Transverse colon (tissue), 4 donors: Measurements from ENCODE around the gene KCNN1. TPM values are rescaled to one million over a fixed set of nuclear protein-coding genes. Genes with fewer than 3 reads are reported as not detected.

Experiments used
- DNase-seq: peaks from one replicate; pipeline ENCODE4 v3.0.0-alpha.2; 2019
- H3K27ac ChIP-seq, 4 donors: fragments of 200-600 bp; sonication (generic); 2 replicates each; pipeline ENCODE4 v1.5.1; 2016 to 2018; ENCODE audit warnings: inconsistent platforms in 4 of 4
- H3K27me3 ChIP-seq: fragments of 200-600 bp; sonication (generic); 2 replicates; pipeline ENCODE4 v1.5.1; 2017; ENCODE audit warnings: inconsistent platforms
- H3K36me3 ChIP-seq, 4 donors: fragments of 200-600 bp; sonication (generic); 2 replicates each; pipeline ENCODE4 v1.5.1; 2017 to 2019; ENCODE audit warnings: inconsistent platforms in 4 of 4
- H3K4me1 ChIP-seq, 4 donors: fragments of 200-600 bp; sonication (generic); 2 replicates each; pipeline ENCODE4 v1.5.1; 2017 to 2020; ENCODE audit warnings: inconsistent platforms in 4 of 4
- H3K4me3 ChIP-seq, 4 donors: fragments of 200-600 bp; sonication (generic); 1 replicate in 1 of 4; 2 replicates in 3 of 4; pipeline versions ENCODE4 v1.5.1 to v1.6.1; 2017 to 2019; ENCODE audit warnings: inconsistent platforms in 4 of 4
- H3K9me3 ChIP-seq, 2 donors: fragments of 200-600 bp; sonication (generic); 2 replicates each; pipeline ENCODE4 v1.5.1; 2017 to 2019; ENCODE audit warnings: inconsistent platforms in 2 of 2
- CTCF ChIP-seq, 5 experiments: fragments of 200-600 bp in 3 of 5; fragments of 450-650 bp in 2 of 5; sonication (generic) in 3 of 5; IDR thresholded peaks; 1 replicate in 2 of 5; 2 replicates in 3 of 5; pipeline ENCODE4 v1.5.1; 2016 to 2017; ENCODE audit warnings: antibody characterized with exemption in 5 of 5, inconsistent platforms in 3 of 5, mild to moderate bottlenecking in 2 of 5, moderate library complexity in 1 of 5
- EP300 ChIP-seq: sonication (generic); formaldehyde crosslinking; IDR thresholded peaks from one replicate; pipeline ENCODE4 v1.6.1; 2017; ENCODE audit warnings: antibody characterized with exemption, low read depth
- POLR2A ChIP-seq: fragments of 450-650 bp; IDR thresholded peaks from one replicate; pipeline ENCODE4 v1.6.1; 2016; ENCODE audit warnings: antibody characterized with exemption, mild to moderate bottlenecking, moderate library complexity
- POLR2AphosphoS5 ChIP-seq, 3 donors: sonication (generic); formaldehyde crosslinking; IDR thresholded peaks; one replicate each; pipeline ENCODE4 v1.6.1; 2016; ENCODE audit warnings: antibody characterized with exemption in 3 of 3
- WGBS, 2 donors: methylation state at CpG; one replicate each; pipeline ENCODE4 v1.1.5; 2018; ENCODE audit warnings: low coverage in 1 of 2; 5-methylcytosine and 5-hydroxymethylcytosine counted together
- in situ Hi-C, 4 donors: fragments of 200-750 bp; cut with MboI; loops; one replicate each; pipeline versions ENCODE4 v1.15.0 to v1.15.1; 2017; ENCODE audit warnings: low sequenced_read_pairs in 3 of 4, low pct_ligation_motif_present in 1 of 4, low pct_unique_long_range_greater_than_20kb in 1 of 4
- intact Hi-C: fragments of 100-400 bp; cut with DNase I; formaldehyde crosslinking; loops from one replicate; pipeline ENCODE4 v1.15.1; 2023; ENCODE audit warnings: low total_unique reads
- total RNA-seq, 4 donors: library from RNA; depleted of rRNA; stranded (reverse); fragments of >200 nt; gene quantifications; one replicate each; pipeline ENCODE4 v1.1.0, GENCODE V29; 2016

The KCNN1 gene
- total RNA-seq, 4 donors from 2014 or later, result 1.6 TPM; not detected in 3

- no peaks in the 10 kb centered on the region for H3K4me1 ChIP-seq
- H3K27ac ChIP-seq, result no peak overlapping the region
- no peak overlapping the region for H3K4me3 ChIP-seq
- in situ Hi-C loops (loop anchor here in 1 of 4 donors (25.0 kb wide), 1 partner anchor 113 kb away; the partner anchor contains the start of genes RPL18A and SLC5A5), intact Hi-C loops (no loop called here)
- no peaks in the 10 kb centered on the region for H3K27me3 ChIP-seq
- TF ChIP-seq EP300 (no peak), POLR2AphosphoS5 (IDR thresholded peaks at IDR 0.05) (no peak), CTCF (IDR thresholded peaks at IDR 0.05) (no peak), POLR2A (no peak)
- no peaks in the 10 kb centered on the region for H3K36me3 ChIP-seq
- no peaks in the 10 kb centered on the region for H3K9me3 ChIP-seq
- WGBS, 2 donors, result 94% methylated on average over 8 of the region's 8 CpGs; no CpG with 5 or more reads in 1 of the 2 donors
- no peak for DNase-seq
These were observed 8.1 kb downstream of the KCNN1 start for GRCh38 chr19:17975032-17975431.

GRCh38 chr19:17977021-17977420 lies 10.1 kb downstream of the KCNN1 start:
- H3K4me1 ChIP-seq, result no peaks in the 10 kb centered on the region
- no peak overlapping the region for H3K4me3 ChIP-seq
- H3K27ac ChIP-seq, result no peak overlapping the region
- no peaks in the 10 kb centered on the region for H3K9me3 ChIP-seq
- DNase-seq, result no peak
- no peak for TF ChIP-seq POLR2A
- intact Hi-C loops, result no loop called here
- in situ Hi-C loops, result loop anchor here in 1 of 4 donors (25.0 kb wide), 1 partner anchor 115 kb away; the partner anchor contains the start of genes RPL18A and SLC5A5
- H3K36me3 ChIP-seq, result no peaks in the 10 kb centered on the region
- no peaks in the 10 kb centered on the region for H3K27me3 ChIP-seq
- WGBS, 2 donors, result 78 to 85% methylated on average over 3 to 4 of the region's 4 CpGs

GRCh38 chr19:17977488-17977887 lies 10.6 kb downstream of the KCNN1 start:
- in situ Hi-C loops, result loop anchor here in 1 of 4 donors (25.0 kb wide), 1 partner anchor 115 kb away; the partner anchor contains the start of genes RPL18A and SLC5A5
- TF ChIP-seq CTCF (IDR thresholded peaks at IDR 0.05) (no peak), POLR2A (no peak), POLR2AphosphoS5 (IDR thresholded peaks at IDR 0.05) (no peak), EP300 (no peak)
- H3K36me3 ChIP-seq, result no peaks in the 10 kb centered on the region
- H3K27ac ChIP-seq, result no peak overlapping the region
- DNase-seq, result no peak
- H3K4me3 ChIP-seq, result no peak overlapping the region
- no peaks in the 10 kb centered on the region for H3K4me1 ChIP-seq
- WGBS, 2 donors, result 50 to 54% methylated on average over 5 to 7 of the region's 7 CpGs
- no peaks in the 10 kb centered on the region for H3K9me3 ChIP-seq
- H3K27me3 ChIP-seq, result no peaks in the 10 kb centered on the region
- intact Hi-C loops, result no loop called here

- Histone ChIP-seq H3K27me3 (no peaks in the 10 kb centered on the region), H3K4me3 (no peak overlapping the region), H3K9me3 (no peaks in the 10 kb centered on the region), H3K36me3 (no peaks in the 10 kb centered on the region), H3K4me1 (no peaks in the 10 kb centered on the region), H3K27ac (no peak overlapping the region)
- in situ Hi-C loops, result loop anchor here in 1 of 4 donors (25.0 kb wide), 1 partner anchor 119 kb away; the partner anchor contains the start of genes RPL18A and SLC5A5
- intact Hi-C loops, result no loop called here
- 90 to 92% methylated on average over 8 to 38 of the region's 38 CpGs for WGBS, 2 donors
- no peak for DNase-seq
- TF ChIP-seq CTCF (IDR thresholded peaks at IDR 0.05), result no peak
- no peak for TF ChIP-seq POLR2AphosphoS5 (IDR thresholded peaks at IDR 0.05)
- no peak for TF ChIP-seq EP300
- TF ChIP-seq POLR2A, result no peak
These were observed 14.7 kb downstream of the KCNN1 start for GRCh38 chr19:17981611-17982010.

GRCh38 chr19:17982430-17982829 lies 15.5 kb downstream of the KCNN1 start:
- H3K27me3 ChIP-seq, result no peaks in the 10 kb centered on the region
- H3K4me1 ChIP-seq, result no peaks in the 10 kb centered on the region
- H3K4me3 ChIP-seq, result no peak overlapping the region
- intact Hi-C loops (no loop called here), in situ Hi-C loops (loop anchor here in 1 of 4 donors (25.0 kb wide), 1 partner anchor 120 kb away; the partner anchor contains the start of genes RPL18A and SLC5A5)
- H3K36me3 ChIP-seq, result no peaks in the 10 kb centered on the region
- 83% methylated on average over 22 of the region's 22 CpGs; no CpG with 5 or more reads in 1 of the 2 donors for WGBS, 2 donors
- TF ChIP-seq POLR2AphosphoS5 (IDR thresholded peaks at IDR 0.05), result no peak
- no peak for TF ChIP-seq CTCF (IDR thresholded peaks at IDR 0.05)
- no peak for TF ChIP-seq POLR2A
- TF ChIP-seq EP300, result no peak
- H3K27ac ChIP-seq, result no peak overlapping the region
- no peaks in the 10 kb centered on the region for H3K9me3 ChIP-seq
- no peak for DNase-seq
